OCI-LY7 (cell line): ENCODE measurements around the gene RBBP5.

Experiments
- EZH2phosphoT487 ChIP-seq: fragments of 200-600 bp; sonication (generic); IDR thresholded peaks from 2 replicates; pipeline ENCODE4 v1.6.1; 2018; ENCODE audit warnings: low read depth, borderline replicate concordance, mild to moderate bottlenecking, mixed run types, antibody characterized with exemption, low read length, moderate library complexity, mixed read lengths
- TF ChIP-seq, protein P1 (sequence below): fragments of 200-600 bp; sonication (generic); conservative IDR thresholded peaks from 2 replicates; pipeline ENCODE4 v1.5.1; 2014; ENCODE audit warnings: mild to moderate bottlenecking, antibody characterized with exemption, low read length, moderate library complexity, mixed read lengths

- TF ChIP-seq, protein P1, sequence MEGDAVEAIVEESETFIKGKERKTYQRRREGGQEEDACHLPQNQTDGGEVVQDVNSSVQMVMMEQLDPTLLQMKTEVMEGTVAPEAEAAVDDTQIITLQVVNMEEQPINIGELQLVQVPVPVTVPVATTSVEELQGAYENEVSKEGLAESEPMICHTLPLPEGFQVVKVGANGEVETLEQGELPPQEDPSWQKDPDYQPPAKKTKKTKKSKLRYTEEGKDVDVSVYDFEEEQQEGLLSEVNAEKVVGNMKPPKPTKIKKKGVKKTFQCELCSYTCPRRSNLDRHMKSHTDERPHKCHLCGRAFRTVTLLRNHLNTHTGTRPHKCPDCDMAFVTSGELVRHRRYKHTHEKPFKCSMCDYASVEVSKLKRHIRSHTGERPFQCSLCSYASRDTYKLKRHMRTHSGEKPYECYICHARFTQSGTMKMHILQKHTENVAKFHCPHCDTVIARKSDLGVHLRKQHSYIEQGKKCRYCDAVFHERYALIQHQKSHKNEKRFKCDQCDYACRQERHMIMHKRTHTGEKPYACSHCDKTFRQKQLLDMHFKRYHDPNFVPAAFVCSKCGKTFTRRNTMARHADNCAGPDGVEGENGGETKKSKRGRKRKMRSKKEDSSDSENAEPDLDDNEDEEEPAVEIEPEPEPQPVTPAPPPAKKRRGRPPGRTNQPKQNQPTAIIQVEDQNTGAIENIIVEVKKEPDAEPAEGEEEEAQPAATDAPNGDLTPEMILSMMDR = no peak
- no peak for TF ChIP-seq EZH2phosphoT487
Observed at GRCh38 chr1:205054013-205054412, 67.8 kb downstream of the RBBP5 start.
